KOPT-K1 (cell line): Measurements from ENCODE around the gene FLYWCH1.

Experiments
- H3K27ac ChIP-seq: fragments of 200-600 bp; sonication (generic); 2 replicates; pipeline ENCODE4 v1.5.1; 2016; ENCODE audit warnings: antibody characterized with exemption, mild to moderate bottlenecking, low read depth, low read length; ENCODE audit not compliant: poor library complexity, severe bottlenecking
- H3K36me3 ChIP-seq: fragments of 200-600 bp; sonication (generic); 2 replicates; pipeline ENCODE4 v1.5.1; 2017; ENCODE audit warnings: antibody characterized with exemption, mild to moderate bottlenecking, low read length, moderate library complexity; ENCODE audit not compliant: insufficient read depth
- H3K9me3 ChIP-seq: fragments of 200-600 bp; sonication (generic); 2 replicates; pipeline ENCODE4 v1.5.1; 2017; ENCODE audit warnings: antibody characterized with exemption, low read length, mild to moderate bottlenecking; ENCODE audit not compliant: insufficient read depth, poor library complexity, severe bottlenecking

FLYWCH1 gene, protein sequence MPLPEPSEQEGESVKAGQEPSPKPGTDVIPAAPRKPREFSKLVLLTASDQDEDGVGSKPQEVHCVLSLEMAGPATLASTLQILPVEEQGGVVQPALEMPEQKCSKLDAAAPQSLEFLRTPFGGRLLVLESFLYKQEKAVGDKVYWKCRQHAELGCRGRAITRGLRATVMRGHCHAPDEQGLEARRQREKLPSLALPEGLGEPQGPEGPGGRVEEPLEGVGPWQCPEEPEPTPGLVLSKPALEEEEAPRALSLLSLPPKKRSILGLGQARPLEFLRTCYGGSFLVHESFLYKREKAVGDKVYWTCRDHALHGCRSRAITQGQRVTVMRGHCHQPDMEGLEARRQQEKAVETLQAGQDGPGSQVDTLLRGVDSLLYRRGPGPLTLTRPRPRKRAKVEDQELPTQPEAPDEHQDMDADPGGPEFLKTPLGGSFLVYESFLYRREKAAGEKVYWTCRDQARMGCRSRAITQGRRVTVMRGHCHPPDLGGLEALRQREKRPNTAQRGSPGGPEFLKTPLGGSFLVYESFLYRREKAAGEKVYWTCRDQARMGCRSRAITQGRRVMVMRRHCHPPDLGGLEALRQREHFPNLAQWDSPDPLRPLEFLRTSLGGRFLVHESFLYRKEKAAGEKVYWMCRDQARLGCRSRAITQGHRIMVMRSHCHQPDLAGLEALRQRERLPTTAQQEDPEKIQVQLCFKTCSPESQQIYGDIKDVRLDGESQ

DNA sequence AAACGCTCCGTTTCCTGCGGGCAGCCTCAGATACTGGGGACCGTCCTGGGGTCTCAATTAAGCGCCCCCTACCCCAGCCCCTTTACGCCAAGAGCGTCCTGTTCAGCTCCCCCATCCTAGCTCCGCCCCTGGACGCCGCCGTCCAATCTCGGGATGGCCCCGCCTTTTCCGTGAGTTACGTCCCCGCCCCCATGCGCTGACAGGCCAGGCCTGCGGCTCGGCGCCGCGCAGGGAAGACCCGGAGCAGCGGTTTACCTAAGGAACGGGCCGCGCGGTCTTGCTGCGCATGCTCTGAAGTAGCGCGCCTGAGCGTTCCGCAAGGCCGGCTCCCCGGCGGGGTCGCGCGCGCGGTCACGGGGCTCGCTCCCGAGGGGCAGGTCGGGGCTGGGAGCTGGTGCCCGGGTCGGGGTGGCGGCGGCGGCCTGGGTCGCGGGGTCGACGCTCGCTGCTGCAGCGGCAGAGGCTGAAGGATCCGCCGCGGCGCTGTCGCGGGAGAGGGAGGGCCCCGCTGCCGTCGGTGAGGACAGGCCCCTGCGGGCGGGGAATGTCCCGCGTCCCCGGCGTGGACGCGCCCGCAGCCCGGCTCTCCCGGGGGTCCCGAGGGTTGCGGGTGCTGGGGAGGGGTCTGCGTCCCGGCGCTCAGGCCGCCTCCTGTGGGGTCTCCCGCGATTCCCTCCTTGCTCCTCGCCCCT is at the start of gene FLYWCH1:
Gene FLYWCH1, plus strand, starts transcription at position 294 of the 692 bp plus-strand sequence. CDS start 17,755 bp downstream, outside the sequence.
- no peaks in the 10 kb centered on the region for H3K9me3 ChIP-seq
- peak within 1 kb of the TSS; percentile 51 for H3K27ac ChIP-seq
- H3K36me3 ChIP-seq: peaks cover 17% of the 10 kb centered on the region; the same call in 1 of the 2 replicates

DNA sequence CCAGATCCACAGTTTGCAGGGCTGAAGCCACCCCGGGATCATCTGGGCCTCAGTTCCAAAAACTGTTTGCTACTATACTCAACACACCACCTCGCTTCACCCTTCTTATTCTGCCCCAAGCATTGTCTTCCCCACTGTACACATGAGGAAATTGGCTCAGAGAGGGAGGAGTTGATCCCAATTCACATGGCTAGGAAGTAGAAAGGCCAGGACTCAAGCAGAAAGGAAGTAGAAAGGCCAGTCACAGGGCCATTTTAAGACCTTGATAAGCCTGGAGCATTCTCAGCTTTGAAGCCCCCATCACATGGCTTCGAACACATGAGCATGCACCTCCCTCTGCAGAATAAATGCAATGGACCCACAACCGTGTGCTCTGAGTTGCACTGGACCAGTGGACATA is 46.1 kb upstream of the FLYWCH1 start:
- no peak overlapping the region for H3K27ac ChIP-seq
- H3K9me3 ChIP-seq: peaks cover 8% of the 10 kb centered on the region
- H3K36me3 ChIP-seq: no peaks in the 10 kb centered on the region

GRCh38 chr16:2866431-2866830 is 45.3 kb upstream of the FLYWCH1 start:
- H3K27ac ChIP-seq: no peak overlapping the region
- peaks cover under 1% of the 10 kb centered on the region for H3K9me3 ChIP-seq
- no peaks in the 10 kb centered on the region for H3K36me3 ChIP-seq

DNA sequence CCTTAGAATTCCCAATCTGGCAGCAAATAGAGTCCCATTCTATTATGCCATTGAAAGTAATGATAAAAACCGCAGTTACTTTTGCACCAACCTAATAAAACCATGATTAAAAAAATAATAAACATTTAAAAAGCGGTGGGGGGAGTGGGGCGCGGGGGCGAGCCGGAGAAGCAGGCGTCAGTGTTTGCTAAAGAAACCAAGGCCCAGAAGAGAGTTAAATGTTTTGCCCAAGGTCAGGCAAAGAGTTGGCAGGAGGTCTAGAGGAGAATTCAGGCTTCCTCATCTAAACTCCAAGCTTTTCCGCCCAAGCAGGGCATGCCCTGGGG is 44.1 kb upstream of the FLYWCH1 start:
- Histone ChIP-seq H3K9me3 (no peaks in the 10 kb centered on the region), H3K27ac (peak overlapping the region; percentile 73), H3K36me3 (no peaks in the 10 kb centered on the region)

DNA sequence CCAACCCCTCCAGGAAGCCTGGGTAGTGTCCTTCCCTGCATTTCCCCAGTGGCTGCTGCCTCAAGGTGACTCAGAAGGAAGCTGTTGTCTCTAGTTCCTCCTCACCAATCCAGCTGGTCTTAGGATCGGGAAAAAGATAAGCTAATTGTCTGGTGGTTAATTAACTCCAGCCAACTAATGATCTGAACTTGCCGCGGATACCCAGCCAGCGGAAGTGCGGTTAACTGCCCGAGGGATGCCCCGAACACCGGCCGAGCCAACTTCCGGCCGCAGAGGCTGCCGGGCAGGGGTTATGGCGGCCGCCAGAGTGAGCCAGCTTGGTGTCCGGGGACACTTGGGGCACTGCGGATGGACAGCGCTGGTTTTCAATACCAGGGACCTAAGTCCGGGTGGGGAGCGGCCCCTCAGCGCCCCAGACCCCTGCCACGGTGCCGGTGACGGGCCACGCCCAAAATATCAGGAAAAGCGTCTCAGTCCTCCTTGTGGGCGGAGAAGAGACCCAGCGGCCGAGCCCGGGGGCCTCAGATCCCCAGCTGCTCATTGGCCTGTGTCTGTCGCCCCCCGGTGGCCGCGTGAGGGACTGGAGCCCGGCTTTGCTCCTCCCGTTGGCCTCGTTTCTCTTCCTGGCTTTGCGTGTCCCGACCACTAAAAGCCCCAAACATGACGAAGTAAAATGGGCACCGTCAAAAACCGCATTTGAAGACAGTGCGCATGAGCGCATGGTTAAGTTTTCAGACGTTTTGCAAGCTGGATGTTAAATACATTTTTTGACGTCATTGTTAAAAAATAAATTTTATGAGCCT is 43.5 kb upstream of the FLYWCH1 start:
- Histone ChIP-seq H3K9me3 (no peaks in the 10 kb centered on the region), H3K27ac (peak overlapping the region; percentile 73), H3K36me3 (no peaks in the 10 kb centered on the region)

DNA sequence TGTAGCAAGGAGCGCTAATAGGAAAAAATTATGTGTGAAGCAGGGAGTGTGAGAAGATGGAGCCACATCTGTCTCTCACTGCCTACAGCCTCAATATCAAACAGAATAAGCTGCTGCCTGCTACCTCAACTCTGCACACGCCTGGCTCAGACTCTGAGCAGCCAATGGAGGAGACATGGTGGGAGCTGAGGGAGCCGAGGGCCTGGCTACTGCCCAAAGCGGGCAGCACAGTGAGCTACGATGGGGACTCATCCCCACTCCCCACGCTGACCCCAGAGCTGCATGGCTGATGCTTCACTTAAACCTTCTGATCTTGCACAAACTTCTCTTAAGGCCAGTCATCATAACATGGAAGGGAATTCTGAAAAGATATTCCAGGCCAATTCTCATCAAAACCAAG is 39.8 kb upstream of the FLYWCH1 start:
- no peak overlapping the region for H3K27ac ChIP-seq
- H3K9me3 ChIP-seq: no peaks in the 10 kb centered on the region
- no peaks in the 10 kb centered on the region for H3K36me3 ChIP-seq

GRCh38 chr16:2874032-2874911 is 37.5 kb upstream of the FLYWCH1 start:
- Histone ChIP-seq H3K27ac (no peak overlapping the region), H3K36me3 (no peaks in the 10 kb centered on the region), H3K9me3 (no peaks in the 10 kb centered on the region)

DNA sequence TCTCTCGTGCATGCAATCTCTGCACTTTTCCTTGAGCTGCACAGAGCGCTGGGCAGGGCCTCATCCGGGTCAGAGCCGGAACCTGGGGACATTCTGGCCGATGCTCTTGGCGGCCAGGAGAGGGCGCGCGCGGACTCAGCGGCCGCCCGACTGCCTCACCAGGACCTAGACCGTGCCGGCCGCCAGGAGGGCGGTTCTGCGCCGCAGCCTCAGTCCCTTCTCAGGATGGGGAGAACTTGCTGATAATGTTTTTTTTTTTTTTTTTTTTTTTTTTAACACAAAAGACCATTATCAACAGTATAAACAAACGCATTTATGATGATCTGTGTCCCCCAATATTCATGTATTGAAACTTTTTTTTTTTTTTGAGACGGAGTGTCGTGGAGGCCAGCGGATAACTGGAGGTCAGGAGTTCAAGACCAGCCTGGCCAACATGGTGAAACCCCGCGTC is 36.8 kb upstream of the FLYWCH1 start:
- no peaks in the 10 kb centered on the region for H3K36me3 ChIP-seq
- no peak overlapping the region for H3K27ac ChIP-seq
- peaks cover 7% of the 10 kb centered on the region for H3K9me3 ChIP-seq

DNA sequence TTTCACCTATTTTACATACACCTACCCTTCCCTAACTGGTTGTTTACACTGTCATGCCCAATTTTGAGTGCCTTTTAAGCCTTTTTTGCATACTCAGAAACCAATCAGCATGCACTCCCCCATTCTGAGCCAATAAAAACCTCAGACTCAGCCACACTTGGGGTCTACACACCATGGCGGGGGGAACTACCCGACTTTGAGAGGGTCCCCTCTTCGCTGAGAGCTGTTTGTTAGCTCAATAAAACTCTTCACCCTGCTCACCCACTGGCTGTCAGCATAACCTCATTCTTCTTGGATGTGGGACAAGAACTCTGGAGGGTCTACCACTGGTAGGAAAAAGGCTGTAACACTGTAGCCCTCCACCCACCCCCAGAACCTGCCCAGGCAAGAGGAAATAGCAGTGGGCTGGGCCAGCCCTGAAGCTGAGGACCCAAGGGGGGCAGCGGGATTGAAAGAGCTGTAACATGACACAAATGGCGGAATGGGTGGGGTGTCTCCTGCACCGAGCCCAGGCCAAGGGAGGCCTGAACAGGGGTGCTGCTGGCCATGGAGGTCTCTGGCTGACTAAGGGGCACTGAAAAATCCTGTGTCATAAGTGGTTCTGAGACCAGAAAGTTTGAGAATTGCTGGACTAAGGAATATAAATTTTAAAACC is 31.8 kb upstream of the FLYWCH1 start:
- Histone ChIP-seq H3K9me3 (peaks cover 15% of the 10 kb centered on the region), H3K36me3 (no peaks in the 10 kb centered on the region), H3K27ac (no peak overlapping the region)

DNA sequence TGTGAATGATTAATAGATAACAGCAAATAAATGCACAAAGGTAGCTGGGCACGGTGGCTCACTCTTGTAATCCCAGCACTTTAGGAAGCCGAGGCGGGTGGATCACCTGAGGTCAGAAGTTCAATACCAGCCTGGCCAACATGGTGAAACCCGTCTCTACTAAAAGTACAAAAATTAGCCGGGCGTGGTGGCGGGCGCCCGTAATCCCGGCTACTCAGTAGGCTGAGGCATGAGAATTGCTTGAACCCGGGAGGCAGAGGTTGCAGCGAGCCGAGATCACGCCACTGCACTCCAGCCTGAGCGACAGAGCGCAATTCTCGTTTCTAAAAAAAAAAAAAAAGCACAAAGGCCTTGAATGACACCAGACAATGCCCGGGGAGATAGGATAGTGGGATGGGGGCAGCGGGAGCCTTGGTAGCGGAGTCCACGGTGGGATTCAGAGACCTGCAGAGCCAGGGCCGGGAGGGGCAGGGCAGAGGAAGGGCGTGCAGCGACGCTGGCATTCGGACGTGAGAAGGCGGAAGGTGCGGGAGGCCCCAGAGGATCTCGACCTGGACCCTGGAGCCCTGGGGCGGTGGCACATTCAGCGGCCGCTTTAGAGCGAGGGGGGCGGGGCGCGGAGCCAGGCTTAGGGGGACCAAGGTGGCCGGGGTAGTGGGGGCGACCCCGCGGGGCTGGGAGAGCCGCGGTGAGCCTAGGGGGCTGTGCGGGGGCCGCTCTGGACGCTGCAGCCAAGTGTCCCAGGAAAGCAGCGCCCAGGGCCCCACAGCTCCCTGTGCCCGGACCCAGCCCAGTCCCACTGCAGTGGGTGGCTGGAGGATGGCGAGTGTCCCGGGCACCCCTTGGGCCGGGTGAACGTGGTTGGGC is 29.7 kb upstream of the FLYWCH1 start:
- H3K9me3 ChIP-seq: peaks cover 15% of the 10 kb centered on the region
- H3K27ac ChIP-seq: peak overlapping the region; percentile 73
- H3K36me3 ChIP-seq: no peaks in the 10 kb centered on the region

DNA sequence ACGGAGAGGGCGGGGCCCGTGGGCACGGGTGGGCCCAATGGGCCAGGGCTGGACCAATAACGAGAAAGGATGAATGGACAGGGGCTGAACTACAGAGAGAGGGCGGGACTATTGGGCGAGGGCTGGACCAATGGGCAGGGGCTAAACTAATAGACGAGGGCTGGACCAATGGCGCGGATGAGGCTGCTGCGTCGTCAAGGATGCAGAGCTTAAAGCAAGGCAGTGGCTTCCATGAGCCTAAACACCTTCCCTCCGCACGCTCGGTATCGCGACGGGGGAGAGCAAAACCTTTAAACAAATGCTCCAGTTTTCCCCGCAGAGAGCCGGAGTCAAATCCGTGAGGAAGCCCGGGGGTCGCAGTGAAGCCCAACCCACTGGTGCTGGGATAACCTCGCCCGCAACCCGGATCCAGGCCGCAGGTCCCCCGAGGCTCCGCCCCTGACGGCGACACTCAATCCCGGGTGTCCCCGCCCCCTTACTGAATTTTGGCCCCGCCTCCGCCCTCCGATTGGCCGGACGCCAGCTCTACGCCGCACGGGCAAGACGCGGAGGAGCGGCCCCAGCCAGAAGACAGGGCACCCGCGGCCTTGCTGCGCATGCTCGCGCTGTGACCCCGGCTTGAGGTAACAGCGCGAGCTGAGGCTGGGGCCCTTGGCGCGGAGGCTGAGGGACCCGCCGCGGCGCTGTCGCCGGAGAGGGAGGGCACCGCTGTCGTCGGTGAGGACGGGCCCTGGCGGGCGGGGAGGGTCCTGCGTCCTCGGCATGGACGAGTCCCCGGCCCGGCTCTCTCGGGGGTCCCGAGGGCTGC is 28.9 kb upstream of the FLYWCH1 start, which contains the start of gene FLYWCH2:
Gene FLYWCH2, plus strand, starts transcription at position 566 of the 808 bp plus-strand sequence. CDS start 13,235 bp downstream, outside the sequence.
- peaks cover 15% of the 10 kb centered on the region for H3K9me3 ChIP-seq

DNA sequence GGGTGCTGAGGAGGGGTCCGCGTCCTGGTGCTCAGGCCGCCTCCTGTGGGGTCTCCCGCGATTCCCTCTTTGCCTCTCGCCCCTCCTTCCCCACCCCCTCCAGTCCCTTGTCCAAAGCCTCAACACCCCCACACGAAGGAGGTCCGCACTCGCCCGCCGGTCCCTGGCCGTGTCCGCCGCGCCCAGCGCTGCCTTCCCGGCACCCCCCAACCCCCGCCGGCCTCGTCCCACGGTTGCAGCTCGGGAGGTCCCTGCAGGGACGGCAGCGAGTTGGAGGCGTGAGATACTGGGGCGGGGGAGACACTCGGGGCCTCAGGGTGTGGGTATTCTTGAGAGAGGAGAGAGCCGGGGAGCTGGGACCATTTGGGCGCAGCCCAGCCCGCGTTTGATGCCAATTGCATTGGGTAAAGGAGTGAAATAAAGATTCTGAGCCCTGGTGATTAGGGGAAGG is 28.2 kb upstream of the FLYWCH1 start:
- peaks cover 15% of the 10 kb centered on the region for H3K9me3 ChIP-seq
- no peaks in the 10 kb centered on the region for H3K36me3 ChIP-seq
- peak overlapping the region; percentile 73 for H3K27ac ChIP-seq

More for the DNA sequence above, 28.9 kb upstream of the FLYWCH1 start, which contains the start of gene FLYWCH2:
- Histone ChIP-seq H3K36me3 (no peaks in the 10 kb centered on the region), H3K27ac (peak within 1 kb of the TSS; percentile 73)
